BLaER1 treated with 17β-estradiol and CSF1 and Interleukin-3, amounts not matched to agents 10 nM and 100 nM (cell line): ENCODE data around the gene CDH26.

Experiments
- H3K27ac ChIP-seq, 11 experiments: shearing (Covaris generic); formaldehyde crosslinking; 2 replicates each; pipeline ENCODE4 v1.8.1; 2022
- H3K27me3 ChIP-seq, 11 experiments: shearing (Covaris generic); formaldehyde crosslinking; 2 replicates each; pipeline ENCODE4 v1.8.1; 2022
- H3K36me3 ChIP-seq, 11 experiments: shearing (Covaris generic); formaldehyde crosslinking; 2 replicates each; pipeline ENCODE4 v1.8.1; 2022
- H3K4me1 ChIP-seq, 10 experiments: shearing (Covaris generic); formaldehyde crosslinking; 2 replicates each; pipeline ENCODE4 v1.8.1; 2022
- H3K4me2 ChIP-seq, 11 experiments: shearing (Covaris generic); formaldehyde crosslinking; 2 replicates each; pipeline ENCODE4 v1.8.1; 2022
- H3K4me3 ChIP-seq, 10 experiments: shearing (Covaris generic); formaldehyde crosslinking; 2 replicates each; pipeline ENCODE4 v1.8.1; 2022
- H3K9ac ChIP-seq, 11 experiments: shearing (Covaris generic); formaldehyde crosslinking; 2 replicates each; pipeline ENCODE4 v1.8.1; 2022
- H3K9me3 ChIP-seq, 11 experiments: shearing (Covaris generic); formaldehyde crosslinking; replicated peaks in 1 of 11; 2 replicates each; pipeline ENCODE4 v1.8.1; 2022
- H4K20me1 ChIP-seq, 11 experiments: shearing (Covaris generic); formaldehyde crosslinking; 2 replicates each; pipeline ENCODE4 v1.8.1; 2022
- Cebpa-rat ChIP-seq, 11 experiments: shearing (Covaris generic); IDR thresholded peaks; 2 replicates each; pipeline ENCODE4 v1.8.1; 2022

Gene CDH26

DNA sequence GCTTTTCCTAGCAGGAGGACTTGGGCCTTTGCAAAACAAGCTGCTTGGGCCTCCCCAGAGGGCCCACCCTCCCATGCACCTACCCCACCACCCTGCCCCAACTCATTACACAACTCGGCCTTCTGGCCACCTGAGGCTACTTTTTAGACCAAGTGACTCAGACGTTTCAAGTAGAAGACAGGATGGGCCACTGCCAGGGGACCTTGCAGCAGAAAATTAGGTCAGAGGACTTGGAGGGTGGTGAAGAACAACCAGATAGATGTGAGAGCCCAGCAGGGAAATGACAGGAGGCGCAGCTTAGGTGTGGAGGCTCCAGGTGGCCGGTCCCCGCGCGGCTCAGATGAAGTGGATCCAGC is 19.5 kb upstream of the CDH26 start:
- H3K4me3 ChIP-seq: peak overlapping the region; percentile 74 to 93 (median 89); a peak in 17 of 20 replicates
- peak overlapping the region in 8 of 11 experiments; percentile 1 to 89 (median 49); a peak in 9 of 22 replicates for H3K9ac ChIP-seq
- H3K36me3 ChIP-seq: peaks cover 2 to 31% (median 17%) of the 10 kb centered on the region in 11 experiments
- H3K4me2 ChIP-seq: peak overlapping the region; percentile 89 to 98 (median 94)
- peaks cover 17 to 43% (median 32%) of the 10 kb centered on the region in 11 experiments; a peak in 15 of 22 replicates for H4K20me1 ChIP-seq
- H3K9me3 ChIP-seq: peaks cover 0 to 6% (median 0%) of the 10 kb centered on the region in 11 experiments; a peak in 4 of 22 replicates
- H3K27me3 ChIP-seq: no peaks in the 10 kb centered on the region
- H3K27ac ChIP-seq: no peak overlapping the region
- TF ChIP-seq Cebpa-rat (IDR thresholded peaks at IDR 0.05): no peak
- H3K4me1 ChIP-seq: peaks cover 41 to 54% (median 48%) of the 10 kb centered on the region in 10 experiments

DNA sequence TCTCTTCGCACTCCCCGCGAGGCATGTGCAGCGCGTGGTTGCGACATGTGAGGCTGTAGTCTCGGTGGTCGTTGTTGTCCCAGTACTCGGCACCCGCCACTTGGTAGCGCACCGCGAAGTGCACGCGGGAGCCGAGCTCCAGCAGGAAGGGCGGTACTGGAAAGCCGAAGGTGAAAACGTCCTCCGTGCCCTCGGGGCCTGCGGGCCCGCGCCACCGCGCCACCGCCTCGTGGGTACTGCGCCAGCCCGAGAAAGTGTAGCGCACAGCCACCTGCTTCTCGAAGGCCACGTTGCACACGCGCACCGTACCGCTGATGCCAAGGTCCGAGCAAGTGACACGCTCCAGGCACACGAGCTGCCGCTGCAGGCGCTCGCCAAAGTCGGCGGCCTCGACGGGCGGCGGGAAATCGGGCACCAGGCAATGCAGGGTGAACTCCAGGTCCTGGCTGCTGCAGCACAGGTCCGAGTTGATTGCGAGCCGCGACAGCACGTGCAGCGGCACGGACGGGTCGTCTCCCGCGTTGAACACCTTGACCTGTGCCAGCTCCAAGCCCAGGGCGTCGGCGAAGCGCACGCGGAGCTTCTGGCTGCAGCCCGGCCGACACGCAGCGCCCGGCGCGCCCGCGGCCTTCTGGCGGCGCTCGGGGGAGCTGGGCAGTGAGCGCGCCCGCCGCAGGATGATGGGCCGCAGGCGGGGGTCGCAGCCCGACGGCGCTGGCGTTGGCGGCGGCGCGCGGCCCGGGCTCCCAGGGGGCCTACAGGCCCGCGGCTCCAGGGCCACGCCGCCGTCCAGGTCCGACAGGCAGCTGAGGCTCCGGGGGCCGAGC is 19.0 kb upstream of the CDH26 start:
- Histone ChIP-seq H3K4me3 (peak overlapping the region; percentile 74 to 93 (median 89)), H3K4me2 (peak overlapping the region; percentile 89 to 98 (median 94)), H4K20me1 (peaks cover 17 to 43% (median 32%) of the 10 kb centered on the region in 11 experiments; a peak in 15 of 22 replicates), H3K27me3 (no peaks in the 10 kb centered on the region), H3K9ac (peak overlapping the region; percentile 80 to 91 (median 84)), H3K36me3 (peaks cover 8 to 37% (median 23%) of the 10 kb centered on the region in 11 experiments), H3K9me3 (0 out of 22 replicates have a peak, but pooled peaks cover 0 to under 1% (median 0%) of the 10 kb centered on the region in 11 experiments), H3K27ac (peak overlapping the region; percentile 82 to 95 (median 86)), H3K4me1 (peaks cover 41 to 54% (median 48%) of the 10 kb centered on the region in 10 experiments)
- 0 out of 22 replicates have a peak, but pooled peaks of 1 of the 11 experiments have one; percentile 27 for TF ChIP-seq Cebpa-rat (IDR thresholded peaks at IDR 0.05)

DNA sequence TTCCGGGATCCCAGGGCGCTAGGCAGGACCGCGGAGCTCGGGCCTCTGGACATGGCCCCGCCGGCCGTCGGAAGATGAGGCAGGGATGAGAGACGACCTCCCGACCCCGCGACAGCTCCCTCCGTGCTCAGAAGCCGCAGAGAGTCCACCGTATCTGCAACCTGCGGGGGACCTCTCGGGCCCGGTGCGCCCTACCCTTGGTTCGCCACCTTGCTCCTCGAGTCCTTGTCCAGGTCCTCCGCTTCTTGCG is 18.4 kb upstream of the CDH26 start:
- peak overlapping the region; percentile 89 to 98 (median 94) for H3K4me2 ChIP-seq
- TF ChIP-seq Cebpa-rat (IDR thresholded peaks at IDR 0.05): no peak
- H3K4me1 ChIP-seq: peaks cover 41 to 54% (median 48%) of the 10 kb centered on the region in 10 experiments
- no peaks in the 10 kb centered on the region for H3K9me3 ChIP-seq
- H3K27ac ChIP-seq: peak overlapping the region; percentile 82 to 95 (median 86)
- H3K36me3 ChIP-seq: peaks cover 13 to 42% (median 29%) of the 10 kb centered on the region in 11 experiments
- H3K27me3 ChIP-seq: no peaks in the 10 kb centered on the region
- peak overlapping the region; percentile 80 to 91 (median 84) for H3K9ac ChIP-seq
- peak overlapping the region; percentile 74 to 93 (median 89) for H3K4me3 ChIP-seq
- peaks cover 17 to 43% (median 32%) of the 10 kb centered on the region in 11 experiments; a peak in 15 of 22 replicates for H4K20me1 ChIP-seq

DNA sequence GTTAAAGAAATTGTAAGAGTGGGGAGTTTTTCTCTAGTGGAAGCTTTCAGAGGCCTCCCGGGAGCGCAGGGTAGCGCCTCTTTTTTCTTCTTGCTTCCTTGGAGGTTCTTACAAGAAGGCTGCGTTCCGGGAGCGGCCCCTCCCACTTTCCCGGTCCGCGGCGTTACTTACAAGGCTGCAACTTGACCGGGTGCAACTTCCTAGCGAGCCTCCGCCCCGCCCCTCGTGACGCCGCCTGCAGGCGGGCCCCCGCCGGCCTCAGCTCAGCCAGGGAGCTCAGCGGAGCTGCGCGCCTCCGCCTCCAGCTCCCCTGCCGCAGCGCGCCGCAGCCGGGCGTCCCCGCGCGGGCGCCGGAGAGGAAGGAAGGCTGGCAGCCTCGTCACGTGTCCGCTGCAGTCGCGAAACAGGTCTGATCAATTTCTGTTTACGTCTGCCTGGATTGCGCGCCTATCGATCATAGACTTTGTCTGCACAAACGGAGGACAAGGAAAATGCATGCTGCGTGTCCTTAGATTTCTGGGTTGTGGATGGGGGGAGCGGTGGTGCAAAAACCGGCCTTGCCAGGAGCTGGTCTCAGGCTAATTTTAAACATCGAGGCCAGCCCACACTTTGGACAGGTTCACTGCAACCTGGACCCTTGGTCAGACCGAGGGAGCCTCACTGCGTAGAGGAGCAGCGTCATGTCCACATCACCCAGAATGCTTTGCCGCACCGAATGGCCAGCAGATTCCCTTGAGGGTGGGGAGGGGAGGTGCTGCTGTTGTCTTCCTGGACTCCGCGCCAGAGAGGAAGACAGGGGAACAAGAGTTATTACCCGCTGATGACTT is 17.9 kb upstream of the CDH26 start, which contains the start of the genes FAM217B and PPP1R3D:
Gene FAM217B (plus strand): TSS at position 261 of the 827 bp plus-strand sequence. CDS start 3,555 bp downstream, outside the sequence.
Gene PPP1R3D (minus strand): TSS at position 177 of the 827 bp plus-strand sequence. CDS start 374 bp downstream, outside the sequence.
- no peak for TF ChIP-seq Cebpa-rat (IDR thresholded peaks at IDR 0.05)
- H3K27ac ChIP-seq: peak within 1 kb of the TSS; percentile 82 to 95 (median 88)
- peaks cover 41 to 54% (median 48%) of the 10 kb centered on the region in 10 experiments for H3K4me1 ChIP-seq
- no peaks in the 10 kb centered on the region for H3K27me3 ChIP-seq
- H3K9me3 ChIP-seq: no peaks in the 10 kb centered on the region
- H3K4me3 ChIP-seq: peak within 1 kb of the TSS; percentile 74 to 93 (median 89)
- peaks cover 17 to 41% (median 31%) of the 10 kb centered on the region in 11 experiments; a peak in 15 of 22 replicates for H4K20me1 ChIP-seq
- H3K4me2 ChIP-seq: peak within 1 kb of the TSS; percentile 89 to 98 (median 94)
- peaks cover 17 to 48% (median 34%) of the 10 kb centered on the region in 11 experiments for H3K36me3 ChIP-seq
- peak within 1 kb of the TSS; percentile 80 to 91 (median 84) for H3K9ac ChIP-seq

DNA sequence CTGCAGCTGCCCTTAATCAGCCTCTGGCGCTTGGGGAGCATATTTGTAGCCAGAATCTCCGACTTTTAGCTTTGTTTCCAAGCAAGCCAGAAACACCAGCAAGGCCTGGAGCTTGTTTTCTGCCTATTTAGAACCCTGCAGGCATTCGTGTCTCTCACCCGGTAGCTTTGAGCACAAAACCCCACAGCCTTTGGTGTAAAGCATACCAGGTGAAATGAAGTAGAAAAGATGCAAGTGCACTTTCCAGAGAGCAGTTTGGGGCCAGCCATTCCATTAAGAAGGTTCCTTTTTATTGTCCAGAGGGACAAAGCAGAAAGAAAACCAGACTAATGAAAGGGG is 17.3 kb upstream of the CDH26 start:
- peak overlapping the region; percentile 82 to 95 (median 88) for H3K27ac ChIP-seq
- peak overlapping the region; percentile 74 to 93 (median 89) for H3K4me3 ChIP-seq
- peaks cover 41 to 52% (median 48%) of the 10 kb centered on the region in 10 experiments for H3K4me1 ChIP-seq
- H4K20me1 ChIP-seq: peaks cover 17 to 36% (median 26%) of the 10 kb centered on the region in 11 experiments; a peak in 15 of 22 replicates
- H3K9me3 ChIP-seq: no peaks in the 10 kb centered on the region
- H3K36me3 ChIP-seq: peaks cover 17 to 48% (median 35%) of the 10 kb centered on the region in 11 experiments
- H3K4me2 ChIP-seq: peak overlapping the region; percentile 85 to 97 (median 93)
- H3K9ac ChIP-seq: peak overlapping the region; percentile 80 to 91 (median 84)
- TF ChIP-seq Cebpa-rat (IDR thresholded peaks at IDR 0.05): no peak
- H3K27me3 ChIP-seq: no peaks in the 10 kb centered on the region

DNA sequence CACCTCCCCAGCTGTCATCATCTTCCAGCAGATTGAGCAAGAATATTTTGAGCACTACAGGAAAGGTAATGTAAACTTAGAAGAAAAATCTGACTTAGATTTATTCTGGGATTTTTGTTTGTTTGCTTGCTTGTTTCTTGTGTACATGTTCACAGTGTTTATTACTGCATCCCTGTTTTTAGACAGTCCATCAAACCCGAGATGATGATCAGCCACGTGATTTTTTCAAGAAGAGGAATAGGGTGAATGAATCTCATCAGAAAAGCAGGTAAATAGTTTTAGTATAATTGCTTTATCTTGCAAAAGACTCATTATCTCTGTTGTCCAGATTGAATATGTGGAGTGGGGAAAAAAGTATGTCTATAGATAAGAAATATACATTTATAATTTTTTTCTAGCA is 16.0 kb upstream of the CDH26 start:
- no peak overlapping the region for H3K4me3 ChIP-seq
- H3K9ac ChIP-seq: peak overlapping the region in 1 of 11 experiments; percentile 89; a peak in 1 of 22 replicates
- H3K36me3 ChIP-seq: peaks cover 17 to 47% (median 35%) of the 10 kb centered on the region in 11 experiments
- H3K9me3 ChIP-seq: no peaks in the 10 kb centered on the region
- H3K27me3 ChIP-seq: no peaks in the 10 kb centered on the region
- peak overlapping the region in 8 of 11 experiments; percentile 85 to 97 (median 94); a peak in 11 of 22 replicates for H3K4me2 ChIP-seq
- TF ChIP-seq Cebpa-rat (IDR thresholded peaks at IDR 0.05): no peak
- peaks cover 35 to 42% (median 38%) of the 10 kb centered on the region in 10 experiments for H3K4me1 ChIP-seq
- H4K20me1 ChIP-seq: peaks cover 10 to 23% (median 15%) of the 10 kb centered on the region in 11 experiments; a peak in 14 of 22 replicates
- H3K27ac ChIP-seq: no peak overlapping the region

DNA sequence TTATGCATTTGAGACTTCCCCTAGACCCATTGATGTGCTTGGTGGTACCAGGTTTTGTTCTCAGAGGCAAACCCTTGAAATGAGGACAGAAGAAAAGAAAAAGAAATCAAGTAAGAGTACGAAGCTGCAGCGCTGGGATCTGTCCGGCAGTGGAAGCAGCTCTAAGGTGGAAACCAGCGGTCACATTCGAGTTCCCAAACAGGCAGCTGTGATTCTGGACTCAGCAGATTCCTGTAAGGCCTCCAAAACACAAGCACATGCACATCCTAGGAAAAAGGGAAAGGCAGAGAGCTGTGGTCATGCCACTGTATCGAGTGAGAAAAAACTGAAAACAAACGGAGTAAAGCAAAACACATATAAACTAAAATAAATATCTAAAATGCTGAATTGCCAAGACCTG is 13.5 kb upstream of the CDH26 start:
- no peak overlapping the region for H3K27ac ChIP-seq
- H4K20me1 ChIP-seq: no peaks in the 10 kb centered on the region; a peak in 1 of 22 replicates
- 0 out of 22 replicates have a peak overlapping the region, but pooled peaks of 1 of the 11 experiments have one; percentile 2 for H3K9ac ChIP-seq
- peaks cover 18 to 35% (median 25%) of the 10 kb centered on the region in 10 experiments for H3K4me1 ChIP-seq
- H3K9me3 ChIP-seq: no peaks in the 10 kb centered on the region
- H3K27me3 ChIP-seq: no peaks in the 10 kb centered on the region
- TF ChIP-seq Cebpa-rat (IDR thresholded peaks at IDR 0.05): no peak
- H3K4me2 ChIP-seq: no peak overlapping the region
- H3K36me3 ChIP-seq: peaks cover 17 to 47% (median 35%) of the 10 kb centered on the region in 11 experiments
- H3K4me3 ChIP-seq: no peak overlapping the region

DNA sequence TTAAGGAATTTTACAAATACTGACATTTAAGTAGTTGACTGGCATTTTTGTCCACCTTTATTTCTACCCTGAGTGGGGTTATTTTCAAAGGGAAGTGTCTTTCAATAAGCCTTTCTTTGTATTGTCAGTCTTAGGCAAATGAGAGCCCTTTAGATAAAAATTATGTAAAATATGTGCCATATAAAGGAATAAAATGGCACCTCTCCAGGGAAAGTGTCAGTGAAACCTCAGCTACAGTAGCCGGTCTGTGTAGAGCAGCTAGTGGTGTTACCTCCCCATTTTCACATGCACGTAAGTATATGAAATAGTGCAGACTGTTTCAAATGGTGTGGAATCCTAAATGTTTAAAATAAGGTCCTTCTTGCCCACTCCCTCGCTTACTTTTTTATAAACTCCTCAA is 13.0 kb upstream of the CDH26 start:
- Histone ChIP-seq H3K9ac (0 out of 22 replicates have a peak overlapping the region, but pooled peaks of 1 of the 11 experiments have one; percentile 2), H3K4me2 (no peak overlapping the region), H4K20me1 (no peaks in the 10 kb centered on the region; a peak in 1 of 22 replicates), H3K9me3 (no peaks in the 10 kb centered on the region), H3K36me3 (peaks cover 17 to 47% (median 35%) of the 10 kb centered on the region in 11 experiments), H3K4me3 (no peak overlapping the region), H3K27ac (no peak overlapping the region), H3K27me3 (no peaks in the 10 kb centered on the region), H3K4me1 (peaks cover 18 to 35% (median 25%) of the 10 kb centered on the region in 10 experiments)
- no peak for TF ChIP-seq Cebpa-rat (IDR thresholded peaks at IDR 0.05)
